Activated CD8-positive, alpha-beta memory T cell treated with anti-CD3 and anti-CD28 coated beads, Interleukin-2, amount 50 U/mL, for 48 hours (primary cell): ENCODE results near the gene SMNDC1.
"Not testable (repeated sequence)": the region's sequence is repeated elsewhere in the genome, so short reads cannot be mapped to it uniquely, and the experiment has no call there.

ENCODE experiments used
- DNase-seq: peaks from one replicate; pipeline ENCODE4 v3.0.0-alpha.2; 2020

SMNDC1 gene

GRCh38 chr10:110304780-110305421, at the start of gene SMNDC1:
Gene SMNDC1, minus strand, starts transcription at chr10:110304920. Its CDS starts 1,333 bp downstream, at chr10:110303587.
- DNase-seq, result peak; percentile 99

- DNase-seq, result peak; percentile 91
These were observed 49.6 kb upstream of the SMNDC1 start for GRCh38 chr10:110354322-110354766.

- DNase-seq, result peak; percentile 74
These were observed 48.8 kb upstream of the SMNDC1 start for GRCh38 chr10:110353244-110354119.

- DNase-seq, result no peak
These were observed 48.2 kb upstream of the SMNDC1 start for GRCh38 chr10:110352930-110353243.

- DNase-seq, result no peak
These were observed 46.1 kb upstream of the SMNDC1 start for GRCh38 chr10:110350812-110351211.

- DNase-seq, result no peak
These were observed 45.1 kb upstream of the SMNDC1 start for GRCh38 chr10:110349831-110350230.

GRCh38 chr10:110349386-110349785, 44.7 kb upstream of the SMNDC1 start:
- DNase-seq, result no peak

GRCh38 chr10:110348336-110348735, 43.6 kb upstream of the SMNDC1 start:
- DNase-seq, result no peak

GRCh38 chr10:110346914-110347313, 42.2 kb upstream of the SMNDC1 start:
- DNase-seq, result no peak

- no peak for DNase-seq
These were observed 40.6 kb upstream of the SMNDC1 start for GRCh38 chr10:110345286-110345685.

- no peak for DNase-seq
These were observed 39.9 kb upstream of the SMNDC1 start for GRCh38 chr10:110344622-110345021.

GRCh38 chr10:110343947-110344346, 39.2 kb upstream of the SMNDC1 start:
- no peak for DNase-seq

- DNase-seq, result no peak
These were observed 36.1 kb upstream of the SMNDC1 start for GRCh38 chr10:110340816-110341215.

- no peak for DNase-seq
These were observed 35.4 kb upstream of the SMNDC1 start for GRCh38 chr10:110340122-110340521.

GRCh38 chr10:110337906-110338305, 33.2 kb upstream of the SMNDC1 start:
- no peak for DNase-seq

- no peak for DNase-seq
These were observed 32.7 kb upstream of the SMNDC1 start for GRCh38 chr10:110337401-110337800.

GRCh38 chr10:110336111-110336721, 31.5 kb upstream of the SMNDC1 start:
- no peak for DNase-seq

GRCh38 chr10:110335314-110336064, 30.8 kb upstream of the SMNDC1 start:
- DNase-seq, result no peak

GRCh38 chr10:110334061-110334656, 29.4 kb upstream of the SMNDC1 start:
- no peak for DNase-seq

GRCh38 chr10:110331226-110331795, 26.6 kb upstream of the SMNDC1 start:
- DNase-seq, result not testable (repeated sequence)

- DNase-seq, result no peak
These were observed 26.0 kb upstream of the SMNDC1 start for GRCh38 chr10:110330675-110331074.

- no peak for DNase-seq
These were observed 22.7 kb upstream of the SMNDC1 start for GRCh38 chr10:110327262-110327914.
